Measurements from ENCODE around the gene FCAMR. TPM values are rescaled to one million over a fixed set of nuclear protein-coding genes. Genes with fewer than 3 reads are reported as not detected.

FCAMR gene
- polyA plus RNA-seq, 3 donors: not detected

GRCh38 chr1:207006914-207007313 lies 36.7 kb upstream of the FCAMR start:
- H3K4me3 ChIP-seq (replicated peaks in 1 of 3; ENCODE audit: low read depth in 2 of 3, low read length in 3 of 3): no peak overlapping the region
- no peaks in the 10 kb centered on the region for H4K20me1 ChIP-seq (ENCODE audit: insufficient read depth, low read length)
- no peaks in the 10 kb centered on the region for H3K4me1 ChIP-seq (ENCODE audit: control insufficient read depth in 1 of 2, insufficient read depth in 2 of 2, low read length in 2 of 2)
- no peak overlapping the region for H2AFZ ChIP-seq (ENCODE audit: insufficient read depth, low read depth, low read length, poor library complexity, severe bottlenecking)
- no peaks in the 10 kb centered on the region for H3K9me3 ChIP-seq (replicated peaks in 1 of 2; ENCODE audit: control insufficient read depth in 1 of 2, insufficient read depth in 1 of 2, low read length in 2 of 2)
- H3K4me1 Mint-ChIP-seq: peaks cover 2% of the 10 kb centered on the region
- no peaks in the 10 kb centered on the region for H3K79me2 ChIP-seq (ENCODE audit: insufficient read depth, low read length)
- H3K27me3 ChIP-seq (ENCODE audit: control insufficient read depth in 2 of 2, insufficient read depth in 2 of 2, low read length in 2 of 2): no peaks in the 10 kb centered on the region
- H3K36me3 ChIP-seq (replicated peaks in 1 of 2; ENCODE audit: control insufficient read depth in 1 of 2, insufficient read depth in 2 of 2, low read length in 2 of 2): no peaks in the 10 kb centered on the region
- no peak overlapping the region for H3K27ac ChIP-seq (ENCODE audit: low read depth in 1 of 2, low read length in 2 of 2)
- peaks cover 4 to 10% (median 4%) of the 10 kb centered on the region in 3 donors for H3K27me3 Mint-ChIP-seq (ENCODE audit: low read depth in 3 of 3)
- TF ChIP-seq CTCF (IDR thresholded peaks at IDR 0.05): no peak
- DNase-seq: no peak
- H3K27ac Mint-ChIP-seq: no peak overlapping the region
- no peak overlapping the region for H3K9ac ChIP-seq (ENCODE audit: insufficient read depth, low read length, poor library complexity, severe bottlenecking)
- intact Hi-C loops (cut with micrococcal nuclease): no loop called here
- H3K9me3 Mint-ChIP-seq: peaks cover 0 to 3% (median 0%) of the 10 kb centered on the region in 7 donors
- no peak overlapping the region for H3K4me3 Mint-ChIP-seq
- no peaks in the 10 kb centered on the region for H3K36me3 Mint-ChIP-seq
- no peak overlapping the region for H3K4me2 ChIP-seq (replicated peaks; ENCODE audit: extremely low read depth, low read length, poor library complexity, severe bottlenecking)
- 75% methylated on average over 2 of the region's 3 CpGs for WGBS (ENCODE audit: insufficient coverage)

DNA sequence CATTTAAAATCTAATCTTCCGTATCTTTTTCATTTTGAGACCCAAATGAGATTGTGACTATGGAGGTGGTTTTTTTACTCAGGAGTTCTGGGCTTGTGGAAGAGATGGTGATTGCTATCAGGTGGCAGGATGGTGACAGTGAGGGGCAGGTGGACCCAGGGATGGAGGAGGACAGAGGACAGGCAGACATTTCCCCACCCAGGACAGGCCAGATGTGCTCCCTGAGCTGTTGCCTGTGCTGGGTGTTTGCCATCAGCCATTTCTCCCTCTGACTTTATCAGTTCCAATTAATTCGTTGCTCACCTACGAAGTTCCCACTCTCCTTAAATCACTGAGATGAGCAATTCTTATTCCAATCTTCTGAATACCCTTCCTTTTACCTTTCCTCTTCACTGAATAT lies 35.8 kb upstream of the FCAMR start:
- no peak for TF ChIP-seq CTCF (IDR thresholded peaks at IDR 0.05)
- WGBS (ENCODE audit: insufficient coverage): 100% methylated on average over 1 of the region's 3 CpGs
- Histone ChIP-seq H3K27ac (ENCODE audit: low read depth in 1 of 2, low read length in 2 of 2) (no peak overlapping the region), H3K4me3 (replicated peaks in 1 of 3; ENCODE audit: low read depth in 2 of 3, low read length in 3 of 3) (no peak overlapping the region), H3K27me3 (ENCODE audit: control insufficient read depth in 2 of 2, insufficient read depth in 2 of 2, low read length in 2 of 2) (no peaks in the 10 kb centered on the region), H3K79me2 (ENCODE audit: insufficient read depth, low read length) (no peaks in the 10 kb centered on the region), H3K9me3 (replicated peaks in 1 of 2; ENCODE audit: control insufficient read depth in 1 of 2, insufficient read depth in 1 of 2, low read length in 2 of 2) (no peaks in the 10 kb centered on the region), H3K9ac (ENCODE audit: insufficient read depth, low read length, poor library complexity, severe bottlenecking) (no peak overlapping the region), H3K4me2 (replicated peaks; ENCODE audit: extremely low read depth, low read length, poor library complexity, severe bottlenecking) (no peak overlapping the region), H4K20me1 (ENCODE audit: insufficient read depth, low read length) (no peaks in the 10 kb centered on the region), H2AFZ (ENCODE audit: insufficient read depth, low read depth, low read length, poor library complexity, severe bottlenecking) (no peak overlapping the region), H3K4me1 (ENCODE audit: control insufficient read depth in 1 of 2, insufficient read depth in 2 of 2, low read length in 2 of 2) (no peaks in the 10 kb centered on the region), H3K36me3 (replicated peaks in 1 of 2; ENCODE audit: control insufficient read depth in 1 of 2, insufficient read depth in 2 of 2, low read length in 2 of 2) (no peaks in the 10 kb centered on the region)
- intact Hi-C loops (cut with micrococcal nuclease): no loop called here
- Mint-ChIP-seq H3K9me3 (peaks cover 0 to 3% (median 0%) of the 10 kb centered on the region in 7 donors), H3K4me3 (no peak overlapping the region), H3K36me3 (no peaks in the 10 kb centered on the region), H3K4me1 (peaks cover 2% of the 10 kb centered on the region), H3K27me3 (ENCODE audit: low read depth in 3 of 3) (peaks cover 2 to 11% (median 2%) of the 10 kb centered on the region in 3 donors), H3K27ac (no peak overlapping the region)
- no peak for DNase-seq

Measured in CD14-positive monocyte (primary cell).